ENCODE data around the gene SH3GL1.

GRCh38 chr19:4357921-4358326 is 42.4 kb downstream of the SH3GL1 start:
- TF ChIP-seq CTCF (conservative IDR thresholded peaks at IDR 0.05; ENCODE audit: low read depth, low read length): no peak
- no peak for TF ChIP-seq SMC3 (IDR thresholded peaks at IDR 0.05; ENCODE audit: low read depth, low read length)
- no peak for TF ChIP-seq FOS (IDR thresholded peaks at IDR 0.05; ENCODE audit: low read depth, low read length)
- no peak for TF ChIP-seq RFX5 (IDR thresholded peaks at IDR 0.05; ENCODE audit: low read depth, low read length)
- TF ChIP-seq MAFK (IDR thresholded peaks at IDR 0.05; ENCODE audit: low read depth, low read length): no peak
- TF ChIP-seq USF2 (IDR thresholded peaks at IDR 0.05; ENCODE audit: low read depth, low read length): no peak
- no peak for TF ChIP-seq NFE2L2 (IDR thresholded peaks at IDR 0.05; ENCODE audit: low read depth, low read length)
- TF ChIP-seq RAD21 (IDR thresholded peaks at IDR 0.05; ENCODE audit: low read length): no peak
- no peak for TF ChIP-seq POLR2A (IDR thresholded peaks at IDR 0.05; ENCODE audit: low read depth, low read length)
- no peak for TF ChIP-seq MXI1 (IDR thresholded peaks at IDR 0.05; ENCODE audit: borderline replicate concordance, low read depth, low read length)

All from IMR-90 (cell line).